AG10803 (cell line): ENCODE data around the gene SAP25.

Source experiments
- DNase-seq: peaks from one replicate; pipeline ENCODE4 v3.0.0; 2010; ENCODE audit warnings: low read depth
- H3K4me3 ChIP-seq: 2 replicates; pipeline ENCODE4 v1.5.1; 2011; ENCODE audit warnings: mild to moderate bottlenecking, low read length, control low read depth
- TF ChIP-seq, protein P1 (sequence below): conservative IDR thresholded peaks from 2 replicates; pipeline ENCODE4 v1.5.1; 2011; ENCODE audit warnings: mild to moderate bottlenecking, low read length, control low read depth, inconsistent platforms

SAP25 gene

GRCh38 chr7:100580466-100581283 lies 7.0 kb upstream of the SAP25 start:
- no peak for DNase-seq
- no peak overlapping the region for H3K4me3 ChIP-seq
- TF ChIP-seq, protein P1, sequence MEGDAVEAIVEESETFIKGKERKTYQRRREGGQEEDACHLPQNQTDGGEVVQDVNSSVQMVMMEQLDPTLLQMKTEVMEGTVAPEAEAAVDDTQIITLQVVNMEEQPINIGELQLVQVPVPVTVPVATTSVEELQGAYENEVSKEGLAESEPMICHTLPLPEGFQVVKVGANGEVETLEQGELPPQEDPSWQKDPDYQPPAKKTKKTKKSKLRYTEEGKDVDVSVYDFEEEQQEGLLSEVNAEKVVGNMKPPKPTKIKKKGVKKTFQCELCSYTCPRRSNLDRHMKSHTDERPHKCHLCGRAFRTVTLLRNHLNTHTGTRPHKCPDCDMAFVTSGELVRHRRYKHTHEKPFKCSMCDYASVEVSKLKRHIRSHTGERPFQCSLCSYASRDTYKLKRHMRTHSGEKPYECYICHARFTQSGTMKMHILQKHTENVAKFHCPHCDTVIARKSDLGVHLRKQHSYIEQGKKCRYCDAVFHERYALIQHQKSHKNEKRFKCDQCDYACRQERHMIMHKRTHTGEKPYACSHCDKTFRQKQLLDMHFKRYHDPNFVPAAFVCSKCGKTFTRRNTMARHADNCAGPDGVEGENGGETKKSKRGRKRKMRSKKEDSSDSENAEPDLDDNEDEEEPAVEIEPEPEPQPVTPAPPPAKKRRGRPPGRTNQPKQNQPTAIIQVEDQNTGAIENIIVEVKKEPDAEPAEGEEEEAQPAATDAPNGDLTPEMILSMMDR, result no peak

DNA sequence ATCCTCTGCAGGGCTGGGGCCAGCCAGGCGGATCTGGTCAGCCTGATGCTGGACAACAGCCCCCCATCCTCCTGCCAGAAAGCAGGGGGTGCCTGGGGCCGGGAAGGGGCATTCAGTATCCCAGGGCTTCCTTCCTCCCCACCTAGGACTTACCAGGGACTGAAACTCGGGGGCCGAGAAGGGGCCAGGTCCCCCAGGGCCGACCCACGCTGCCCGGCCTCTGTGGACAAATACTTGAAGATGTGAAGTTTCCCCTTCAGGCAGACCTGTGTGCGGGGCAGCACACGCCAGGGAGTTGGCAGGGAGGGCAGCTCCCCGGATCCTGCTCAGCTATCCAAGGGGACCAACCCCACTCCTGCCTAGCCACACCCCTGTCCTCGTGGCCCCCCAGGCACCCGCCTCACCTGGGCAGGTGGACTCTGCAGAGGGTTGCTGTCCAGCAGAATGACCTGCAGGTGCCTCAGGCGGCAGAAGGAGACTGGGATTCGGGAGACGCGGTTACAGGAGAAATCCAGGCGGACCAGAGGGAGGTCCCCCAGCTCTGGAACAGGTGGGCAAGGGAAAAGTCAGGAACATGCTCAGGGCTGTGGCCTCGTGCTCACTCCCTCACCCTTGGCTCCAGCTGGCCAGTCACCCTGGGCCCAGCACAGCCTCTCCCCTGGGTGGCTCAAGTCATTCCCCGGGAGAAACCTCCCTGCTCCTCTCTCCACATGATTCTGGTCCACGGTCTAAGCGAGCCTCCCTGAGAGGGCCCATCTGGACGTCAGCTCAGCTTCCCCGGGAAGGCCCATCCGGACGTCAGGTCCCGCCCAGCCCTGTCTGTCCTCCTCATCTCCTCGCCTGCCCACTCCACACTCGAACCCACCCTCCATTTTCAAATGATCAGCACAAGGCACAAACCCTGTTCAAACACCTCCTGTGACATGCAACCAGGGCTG lies 4.8 kb upstream of the SAP25 start:
- no peak overlapping the region for H3K4me3 ChIP-seq
- DNase-seq, result no peak
- TF ChIP-seq, protein P1, result no peak

GRCh38 chr7:100577507-100577906 lies 3.8 kb upstream of the SAP25 start:
- TF ChIP-seq, protein P1, result no peak
- no peak overlapping the region for H3K4me3 ChIP-seq
- DNase-seq, result no peak

- H3K4me3 ChIP-seq, result no peak overlapping the region
- TF ChIP-seq, protein P1, result no peak
- DNase-seq, result no peak
Observed at GRCh38 chr7:100577103-100577502, 3.4 kb upstream of the SAP25 start.

DNA sequence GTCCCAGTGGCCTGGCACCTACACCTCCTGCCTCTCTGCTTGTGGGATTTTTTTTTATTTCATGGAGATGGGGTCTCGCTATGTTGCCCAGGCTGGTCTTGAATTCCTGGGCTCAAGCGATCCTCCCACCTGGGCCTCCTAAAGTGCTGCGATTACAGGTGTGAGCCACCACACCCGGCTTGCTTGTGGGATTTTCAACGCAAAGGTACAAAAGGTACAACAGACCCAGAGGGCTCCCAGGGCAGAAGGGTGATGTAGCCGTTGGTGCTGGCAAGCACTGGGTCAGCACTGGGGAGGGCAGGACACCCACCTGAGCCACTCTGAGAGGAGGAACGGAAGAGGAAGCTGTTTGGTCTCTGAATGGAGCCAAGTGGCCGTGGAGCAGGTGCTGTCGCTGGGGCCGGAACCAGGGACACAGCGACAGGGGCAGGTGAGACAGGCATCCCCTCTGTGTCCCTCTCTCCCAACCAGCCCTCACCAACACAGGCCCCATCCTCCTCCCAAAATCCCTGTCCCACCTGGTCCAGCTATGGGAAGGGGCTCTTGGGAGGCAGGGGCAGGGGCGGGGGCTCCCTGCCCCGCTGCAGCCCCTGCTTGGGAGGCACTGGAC lies 2.8 kb upstream of the SAP25 start:
- DNase-seq, result no peak
- TF ChIP-seq, protein P1, result no peak
- no peak overlapping the region for H3K4me3 ChIP-seq

- TF ChIP-seq, protein P1, result no peak
- DNase-seq, result no peak
- H3K4me3 ChIP-seq, result no peak overlapping the region
Observed at GRCh38 chr7:100575746-100576383, 2.2 kb upstream of the SAP25 start.
